Midbrain (tissue), 1 donor: ENCODE data around the gene NINJ2.
A peak's percentile ranks its signal among the peaks of the same experiment; 100 is the strongest.

Experiments used
- DNase-seq: peaks from one replicate; lab custom pipeline; 2025; lab: John Stamatoyannopoulos, UW

The NINJ2 gene

GRCh38 chr12:614411-614970, 48.8 kb downstream of the NINJ2 start:
- DNase-seq: peak; percentile 55

- no peak for DNase-seq
Observed at GRCh38 chr12:613996-614395, 49.2 kb downstream of the NINJ2 start.

- no peak for DNase-seq
Observed at GRCh38 chr12:612886-613285, 50.4 kb downstream of the NINJ2 start.

GRCh38 chr12:612293-612692, 51.0 kb downstream of the NINJ2 start:
- DNase-seq: no peak

- no peak for DNase-seq
Observed at GRCh38 chr12:611721-612120, 51.5 kb downstream of the NINJ2 start.

GRCh38 chr12:608921-609320, 54.3 kb downstream of the NINJ2 start:
- DNase-seq: no peak

GRCh38 chr12:608413-608812, 54.8 kb downstream of the NINJ2 start:
- DNase-seq: no peak

- DNase-seq: peak; percentile 7
Observed at GRCh38 chr12:607541-608001, 55.7 kb downstream of the NINJ2 start.

GRCh38 chr12:604956-605355, 58.3 kb downstream of the NINJ2 start:
- DNase-seq: no peak

GRCh38 chr12:602700-603068, 60.6 kb downstream of the NINJ2 start:
- no peak for DNase-seq

- DNase-seq: no peak
Observed at GRCh38 chr12:601976-602699, 61.1 kb downstream of the NINJ2 start.

GRCh38 chr12:599756-600155, 63.5 kb downstream of the NINJ2 start:
- DNase-seq: no peak

- DNase-seq: no peak
Observed at GRCh38 chr12:597926-598568, 65.2 kb downstream of the NINJ2 start.

- no peak for DNase-seq
Observed at GRCh38 chr12:593396-594270, 69.6 kb downstream of the NINJ2 start.

- DNase-seq: no peak
Observed at GRCh38 chr12:592024-592505, 71.2 kb downstream of the NINJ2 start.

- DNase-seq: no peak
Observed at GRCh38 chr12:591167-592023, 71.8 kb downstream of the NINJ2 start.

- DNase-seq: no peak
Observed at GRCh38 chr12:590206-590750, 73.0 kb downstream of the NINJ2 start.

- DNase-seq: no peak
Observed at GRCh38 chr12:588646-589045, 74.6 kb downstream of the NINJ2 start.

GRCh38 chr12:588024-588322, 75.3 kb downstream of the NINJ2 start:
- no peak for DNase-seq

- DNase-seq: no peak
Observed at GRCh38 chr12:587132-588023, 75.9 kb downstream of the NINJ2 start.
